GM18951 (cell line): ENCODE measurements around the gene FBLN2.
"Not testable (repeated sequence)": the region's sequence is repeated elsewhere in the genome, so short reads cannot be mapped to it uniquely, and the experiment has no call there.

Experiments
- POLR2A ChIP-seq: IDR thresholded peaks from 4 replicates; pipeline ENCODE4 v1.6.1; 2011; ENCODE audit warnings: mild to moderate bottlenecking; ENCODE audit not compliant: insufficient read length, insufficient read depth; ENCODE audit errors: extremely low read depth
- in situ Hi-C: fragments of 300-500 bp; cut with MboI; formaldehyde crosslinking; loops from one replicate; pipeline ENCODE4 v1.12.0; 2022; ENCODE audit warnings: low sequenced_read_pairs, mixed read lengths, inconsistent platforms; ENCODE audit not compliant: unreplicated experiment

FBLN2 gene

DNA sequence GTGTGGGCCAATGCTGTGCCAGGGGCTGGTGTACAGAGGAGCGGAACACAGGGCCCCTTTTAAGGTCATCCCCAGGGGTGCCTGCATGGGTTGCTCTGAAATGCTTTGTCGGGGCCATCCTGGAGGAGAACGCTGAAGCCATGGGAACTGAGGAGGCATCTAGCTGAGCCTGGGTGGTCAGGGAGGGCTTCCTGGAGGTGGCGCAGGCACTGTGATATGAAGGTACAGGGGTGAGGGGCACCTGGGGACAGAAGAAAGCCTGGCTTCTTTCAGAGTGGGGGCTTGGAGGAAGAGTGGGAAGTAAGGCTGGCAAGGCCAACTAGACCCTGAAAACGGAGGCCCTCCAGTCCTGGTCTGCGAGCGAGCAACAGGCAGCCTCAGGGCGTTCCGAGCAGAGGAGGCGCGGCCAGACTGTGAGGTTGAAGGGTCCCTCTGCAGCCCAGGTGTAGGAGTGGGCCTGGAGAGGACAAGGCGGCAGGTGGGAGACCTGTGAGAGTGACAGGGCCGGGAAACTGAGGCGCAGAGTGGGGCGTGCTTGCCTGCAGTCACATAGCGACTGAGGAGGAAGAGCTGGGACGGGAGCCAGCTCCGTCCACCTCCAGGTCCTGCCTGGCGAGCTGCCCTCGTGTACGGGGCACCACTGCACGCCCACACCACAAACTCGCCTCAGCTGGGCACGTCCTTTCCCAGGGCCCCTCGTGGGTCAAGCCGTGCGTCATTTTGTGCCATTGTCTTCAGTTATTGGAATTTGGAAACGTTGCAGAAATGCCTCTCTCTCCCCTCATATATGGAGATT lies 4.1 kb downstream of the FBLN2 start:
- TF ChIP-seq POLR2A, result no peak
- in situ Hi-C loops, result no loop called here

DNA sequence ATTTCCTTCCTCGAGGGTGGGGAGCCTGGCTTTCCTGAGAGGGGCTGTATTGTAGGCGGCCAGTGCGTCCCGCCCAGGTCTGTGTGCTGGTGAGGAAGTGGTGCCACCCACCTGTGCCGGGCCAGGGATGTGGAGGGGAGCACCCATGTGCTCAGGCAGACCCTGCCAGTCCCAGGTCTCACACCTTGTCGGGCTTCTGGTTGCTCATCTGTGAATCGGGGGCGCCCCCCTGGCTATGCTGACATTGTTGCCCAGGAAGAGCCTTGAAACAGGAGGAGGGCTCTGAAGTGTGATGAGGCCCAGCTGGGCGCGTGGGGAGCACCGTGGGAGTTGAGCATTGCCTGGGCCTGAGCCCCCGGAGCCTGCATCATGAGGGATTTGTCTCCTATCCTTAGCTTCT lies 4.8 kb downstream of the FBLN2 start:
- in situ Hi-C loops, result no loop called here

DNA sequence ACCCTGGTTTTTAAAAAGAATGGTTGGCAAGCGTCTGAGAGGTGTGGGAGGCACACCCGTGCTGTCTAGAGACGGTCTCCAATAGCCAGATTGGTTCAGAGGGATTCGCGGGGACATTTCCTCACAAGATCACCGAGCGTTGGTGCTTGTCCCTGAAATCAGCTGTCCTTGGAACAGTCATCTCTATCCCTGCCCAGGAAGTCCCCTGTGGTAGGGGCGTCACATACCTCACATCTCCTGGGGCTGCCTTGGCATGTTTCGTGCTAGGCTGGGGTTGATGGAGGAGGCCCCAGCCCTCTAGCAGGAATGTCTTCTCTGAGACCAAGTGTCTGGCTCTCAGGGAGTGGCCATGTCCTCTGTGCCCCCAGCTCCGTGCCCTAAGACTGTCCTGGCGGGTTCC lies 6.8 kb downstream of the FBLN2 start:
- in situ Hi-C loops, result no loop called here
- no peak for TF ChIP-seq POLR2A

More for the DNA sequence above, 4.8 kb downstream of the FBLN2 start:
- no peak for TF ChIP-seq POLR2A

DNA sequence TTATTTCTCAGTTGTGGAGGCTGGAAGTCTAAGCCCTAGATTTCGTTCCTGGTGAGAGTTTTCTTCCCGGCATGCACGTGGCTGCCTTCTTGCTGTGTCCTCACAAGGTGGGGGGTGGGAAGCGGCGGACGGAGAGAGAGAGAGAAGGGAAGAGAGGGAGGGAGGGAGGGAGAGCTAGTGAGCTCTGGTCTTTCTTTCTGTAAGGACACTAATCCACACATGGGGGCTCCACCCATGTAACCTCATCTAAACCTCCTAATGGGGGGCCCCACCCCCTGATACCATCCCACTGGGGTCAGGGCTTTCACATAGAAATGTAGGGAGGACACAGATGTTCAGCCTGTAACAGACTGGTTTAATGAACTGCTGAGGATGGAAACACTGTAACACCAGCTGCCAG lies 7.3 kb downstream of the FBLN2 start:
- in situ Hi-C loops, result no loop called here
- TF ChIP-seq POLR2A, result no peak

DNA sequence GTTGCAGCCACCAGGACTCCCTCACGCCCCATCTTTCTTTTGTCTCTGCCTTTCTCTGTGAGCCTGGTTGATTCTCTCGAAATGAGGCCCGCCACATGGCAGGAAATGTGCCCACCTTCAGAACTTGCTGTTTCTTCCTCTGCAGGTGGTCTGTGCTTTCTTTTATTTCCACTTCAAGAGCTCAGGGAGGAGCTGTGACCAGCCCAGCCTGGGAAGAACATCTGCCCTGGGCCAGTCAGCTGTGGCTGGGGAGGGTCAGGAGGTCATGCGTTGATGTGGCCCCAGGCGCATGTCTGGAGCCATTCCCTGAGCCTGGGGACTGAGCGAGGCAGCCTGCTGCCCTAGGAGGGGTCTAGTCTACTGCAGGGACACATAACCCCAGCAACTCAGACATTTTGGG lies 8.0 kb downstream of the FBLN2 start:
- in situ Hi-C loops, result no loop called here
- TF ChIP-seq POLR2A, result no peak

DNA sequence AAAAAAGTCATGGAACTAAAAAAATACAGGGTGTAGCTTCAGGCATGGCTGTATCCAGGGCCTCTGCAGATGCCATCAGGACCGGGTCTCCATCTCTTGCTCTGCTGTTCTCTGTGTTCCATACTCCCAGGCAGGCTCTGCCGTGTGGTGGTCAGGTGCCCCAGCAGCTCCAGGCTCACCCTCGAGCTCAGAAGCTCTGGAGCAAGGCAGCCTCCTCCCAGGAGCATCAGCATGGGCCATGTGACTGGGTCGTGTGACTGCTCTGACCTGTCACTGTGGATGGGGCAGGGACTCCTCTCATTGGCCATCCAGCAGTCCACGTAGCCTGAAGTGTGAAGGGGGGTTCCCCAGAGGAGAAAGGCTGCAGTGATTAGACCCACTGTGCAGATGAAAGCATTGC lies 8.5 kb downstream of the FBLN2 start:
- no peak for TF ChIP-seq POLR2A
- in situ Hi-C loops, result no loop called here

DNA sequence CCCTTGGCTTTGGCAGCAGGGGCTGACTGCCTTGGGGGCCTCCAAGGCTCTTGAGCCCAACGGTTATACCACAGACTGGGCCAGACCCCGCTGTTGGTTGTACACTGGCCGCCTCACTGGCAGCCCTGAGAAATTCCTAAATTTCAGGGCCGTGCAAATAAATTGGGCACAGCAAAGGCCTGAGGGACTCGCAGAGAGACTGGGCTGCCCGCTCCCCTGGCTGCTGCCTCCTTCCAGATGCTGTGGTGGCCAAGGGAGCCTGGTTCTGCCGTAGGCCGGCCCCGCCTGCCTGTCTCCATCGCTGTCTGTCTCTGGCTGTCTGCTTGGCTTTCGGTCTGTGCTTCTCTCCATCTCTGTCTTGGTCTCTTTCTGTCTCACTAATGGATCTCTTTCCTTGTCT lies 9.0 kb downstream of the FBLN2 start:
- no peak for TF ChIP-seq POLR2A
- in situ Hi-C loops, result no loop called here

DNA sequence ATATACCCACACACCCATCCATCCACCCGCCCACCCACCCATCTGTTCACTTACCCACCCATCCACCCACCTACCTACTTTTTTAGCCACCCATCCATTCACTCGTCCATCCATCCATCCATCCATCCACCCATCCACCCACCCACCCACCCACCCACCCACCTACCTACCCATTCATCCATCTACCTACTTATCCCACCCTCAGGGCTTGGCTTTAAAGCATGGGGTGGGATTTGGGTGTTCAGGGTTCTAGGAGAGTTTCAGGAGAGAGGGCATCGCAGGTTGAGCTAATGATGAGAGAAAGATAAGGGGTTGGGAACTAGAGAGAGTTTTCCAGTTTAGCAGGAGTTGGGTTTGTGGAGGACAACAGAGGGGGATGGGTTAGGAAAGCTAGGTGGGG lies 9.7 kb downstream of the FBLN2 start:
- no peak for TF ChIP-seq POLR2A
- in situ Hi-C loops, result no loop called here

DNA sequence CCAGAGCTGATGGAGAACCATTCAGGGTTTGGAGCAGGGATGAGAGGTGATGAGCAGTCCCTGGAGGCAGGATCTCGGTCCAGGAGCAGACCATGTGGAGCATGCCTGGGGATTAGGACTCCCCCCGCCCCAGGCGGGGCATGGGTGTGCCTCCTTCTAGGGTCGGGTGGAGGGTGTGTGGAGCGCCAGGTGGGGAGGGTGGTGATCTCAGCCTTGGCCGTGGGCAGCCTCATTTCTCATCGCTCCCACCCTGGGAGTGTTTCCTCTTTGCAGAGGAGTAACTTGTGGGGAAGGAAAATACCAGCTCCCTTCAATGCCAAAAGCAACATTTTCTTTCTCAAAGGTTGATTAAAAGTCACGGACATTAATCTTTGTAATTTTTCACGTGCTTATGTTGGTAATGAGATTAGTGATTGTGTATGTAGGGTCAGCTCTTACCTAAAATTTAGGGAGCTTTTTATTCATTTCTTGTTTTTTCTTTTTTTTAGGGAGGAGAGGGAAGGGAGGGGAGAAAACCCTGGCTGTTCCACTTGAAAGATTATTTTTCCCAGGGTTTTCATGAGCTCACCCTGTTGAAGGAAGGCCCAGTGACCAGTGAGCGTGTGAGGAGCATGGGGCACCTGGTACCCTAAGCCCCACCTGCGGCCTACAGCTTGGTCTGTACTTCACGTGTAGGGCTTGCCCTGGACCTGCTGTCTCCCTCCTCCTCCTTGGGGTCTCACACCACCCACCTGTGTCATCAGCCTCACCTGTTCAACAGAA lies 11.0 kb downstream of the FBLN2 start:
- no peak for TF ChIP-seq POLR2A
- in situ Hi-C loops, result no loop called here

DNA sequence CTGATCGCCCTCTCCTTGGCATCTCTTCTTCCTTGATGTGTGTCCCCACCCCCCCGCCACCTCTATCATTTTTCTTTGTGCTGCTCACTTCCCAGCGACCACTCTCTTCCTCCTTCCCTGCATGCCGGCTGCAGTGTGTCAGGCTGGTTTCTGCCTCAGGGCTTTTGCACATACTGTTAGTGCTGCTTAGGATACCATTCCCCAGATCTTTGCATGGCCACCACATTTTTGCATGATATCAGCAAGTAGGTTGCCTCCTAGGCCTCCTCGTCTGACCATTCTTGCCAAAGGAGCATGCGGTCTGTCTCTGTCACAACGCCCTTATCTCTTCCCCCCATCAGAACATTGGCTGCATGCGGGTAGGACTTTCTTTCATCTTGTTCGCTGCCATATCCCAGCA lies 12.5 kb downstream of the FBLN2 start:
- in situ Hi-C loops, result no loop called here
- no peak for TF ChIP-seq POLR2A

DNA sequence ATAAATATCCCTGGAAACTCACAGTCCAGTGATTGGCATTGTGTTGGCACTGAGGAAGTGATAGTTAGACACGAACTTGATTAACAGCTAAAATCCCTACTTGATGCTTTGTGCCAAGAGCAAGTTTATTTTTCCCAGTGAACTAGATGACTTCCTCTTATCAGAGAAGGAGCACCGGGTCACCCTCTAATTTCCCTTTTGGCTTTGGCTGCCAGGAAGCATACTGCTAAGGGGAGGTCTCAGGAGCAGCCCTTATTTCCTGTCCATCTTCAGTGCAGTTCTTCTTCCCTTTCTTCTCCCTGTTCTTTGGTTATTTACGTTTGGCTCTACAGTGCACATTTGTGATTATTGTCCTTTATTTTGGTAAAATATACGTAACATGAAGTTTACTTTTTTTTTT lies 13.0 kb downstream of the FBLN2 start:
- no peak for TF ChIP-seq POLR2A
- in situ Hi-C loops, result no loop called here

DNA sequence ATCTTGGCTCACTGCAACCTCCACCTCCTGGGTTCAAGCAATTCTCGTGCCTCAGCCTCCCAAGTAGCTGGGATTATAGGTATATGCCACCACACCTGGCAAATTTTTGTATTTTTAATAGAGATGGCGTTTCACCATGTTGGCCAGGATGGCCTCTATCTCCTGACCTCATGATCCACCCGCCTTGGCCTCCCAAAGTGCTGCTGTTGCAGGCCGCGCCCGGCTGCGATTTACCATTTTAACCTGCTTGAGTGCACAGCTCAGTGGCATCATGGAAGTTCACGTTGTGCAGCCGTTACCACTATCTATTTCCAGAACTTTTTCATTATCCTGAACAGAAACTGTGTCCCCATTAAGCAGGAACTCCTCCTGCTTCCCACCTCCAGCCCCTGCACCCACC lies 13.5 kb downstream of the FBLN2 start:
- in situ Hi-C loops, result not testable (repeated sequence)

DNA sequence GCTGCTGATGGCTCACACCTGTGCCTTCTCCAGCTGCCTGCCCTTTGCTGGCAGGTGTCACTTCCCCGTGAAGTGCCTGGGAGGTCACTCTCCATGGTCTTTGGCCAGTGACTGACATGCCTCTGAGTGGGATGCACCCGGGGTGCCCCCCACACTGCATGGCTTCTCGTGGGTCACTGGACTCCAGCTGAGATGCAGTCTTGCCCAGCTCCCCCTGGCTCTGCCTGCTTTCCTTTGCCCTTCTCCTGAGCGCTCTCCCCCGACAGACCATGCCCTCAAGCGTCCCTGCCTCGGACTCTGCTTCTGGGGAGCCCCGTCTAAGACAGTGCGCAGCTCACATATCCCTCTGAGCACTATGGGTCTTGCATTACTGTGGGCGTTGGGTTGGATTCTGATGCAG lies 14.4 kb downstream of the FBLN2 start:
- in situ Hi-C loops, result no loop called here

DNA sequence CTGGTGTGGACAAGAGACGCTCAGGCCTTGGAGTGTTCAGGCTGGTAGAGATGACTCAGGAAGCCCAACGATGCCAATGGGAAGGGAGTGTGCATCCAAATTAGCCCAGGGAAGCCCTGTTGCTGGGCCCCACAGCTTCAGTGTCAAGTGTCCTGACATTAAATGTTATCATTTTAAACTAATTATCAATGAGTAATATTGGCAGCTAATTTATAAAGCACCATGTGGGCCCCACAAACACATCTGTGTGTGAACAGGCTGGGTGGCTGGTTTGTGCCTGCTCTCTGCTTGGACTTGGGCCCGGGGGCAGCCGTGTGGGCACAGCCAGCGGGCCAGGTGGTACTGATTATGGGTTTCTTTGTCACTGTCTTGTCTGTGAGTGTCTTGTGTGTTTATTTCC lies 15.0 kb downstream of the FBLN2 start:
- in situ Hi-C loops, result no loop called here
- TF ChIP-seq POLR2A, result no peak

More for the DNA sequence above, 14.4 kb downstream of the FBLN2 start:
- no peak for TF ChIP-seq POLR2A

DNA sequence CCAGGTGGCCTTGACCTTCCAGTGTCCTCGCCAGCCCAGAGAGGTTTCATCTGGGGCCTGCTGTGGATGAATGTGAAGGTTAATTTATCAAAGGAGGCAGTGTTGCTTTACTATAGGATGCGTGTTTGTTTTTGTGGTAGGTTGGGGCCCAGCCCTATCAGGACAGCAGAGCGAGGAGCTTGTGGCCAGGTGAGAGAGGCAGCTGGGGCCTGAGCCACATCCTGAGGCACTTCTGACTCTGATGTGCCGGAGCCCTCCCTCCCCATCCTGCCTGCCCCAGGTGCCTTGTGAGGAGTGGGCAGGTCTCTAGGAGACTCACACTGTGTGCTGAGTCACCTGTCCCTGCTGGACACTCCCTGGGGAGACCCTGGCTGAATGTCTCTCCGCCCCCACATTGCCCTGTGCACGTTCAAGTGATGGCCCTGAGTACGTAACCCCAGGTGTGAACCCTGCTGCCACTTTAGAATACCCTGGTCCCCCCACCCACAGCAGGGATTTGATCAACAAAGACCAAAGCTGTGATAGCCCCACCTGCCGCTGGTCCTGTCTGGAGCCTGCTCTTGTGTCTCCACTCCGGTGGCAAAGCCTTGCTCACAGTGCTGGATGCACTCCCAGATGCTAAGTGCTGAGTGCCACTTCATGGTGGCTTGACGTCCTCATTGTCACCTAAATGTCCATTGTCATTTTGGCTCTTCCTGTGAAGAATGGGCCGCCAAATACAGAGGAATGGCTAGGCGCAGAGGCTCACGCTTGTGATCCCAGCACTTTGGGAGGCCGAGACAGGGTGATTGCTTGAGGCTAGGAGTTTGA lies 16.0 kb downstream of the FBLN2 start:
- TF ChIP-seq POLR2A, result no peak
- in situ Hi-C loops, result no loop called here
